Nephron progenitor cell (in vitro differentiated cells): Measurements from ENCODE around the gene KDM4B.

Source experiments
- DNase-seq: peaks from one replicate; pipeline ENCODE4 v3.0.0; 2021
- H3K27ac Mint-ChIP-seq: 2 replicates; pipeline ENCODE4 v1.8.0; 2021; ENCODE audit warnings: mild to moderate bottlenecking, moderate library complexity, mixed read lengths
- H3K27me3 Mint-ChIP-seq: 2 replicates; pipeline ENCODE4 v1.8.0; 2021; ENCODE audit warnings: mild to moderate bottlenecking, low read depth, mixed read lengths; ENCODE audit not compliant: poor library complexity
- H3K36me3 Mint-ChIP-seq: 2 replicates; pipeline ENCODE4 v1.8.0; 2021; ENCODE audit warnings: low read depth, mixed read lengths
- H3K4me1 Mint-ChIP-seq: 2 replicates; pipeline ENCODE4 v1.8.0; 2021; ENCODE audit warnings: mixed read lengths
- H3K4me3 Mint-ChIP-seq: 2 replicates; pipeline ENCODE4 v1.8.0; 2021; ENCODE audit warnings: mild to moderate bottlenecking, moderate library complexity, mixed read lengths
- H3K9me3 Mint-ChIP-seq: 2 replicates; pipeline ENCODE4 v1.8.0; 2021; ENCODE audit warnings: mild to moderate bottlenecking, moderate library complexity, mixed read lengths
- CTCF ChIP-seq: fragments of 200-600 bp; sonication (generic); IDR thresholded peaks from 2 replicates; pipeline ENCODE4 v1.5.0; 2021; ENCODE audit warnings: antibody characterized with exemption

The KDM4B gene

GRCh38 chr19:5077209-5077515 is 108.2 kb downstream of the KDM4B start:
- no peak for DNase-seq
- Mint-ChIP-seq H3K4me3 (no peak overlapping the region), H3K27me3 (no peaks in the 10 kb centered on the region), H3K9me3 (no peaks in the 10 kb centered on the region), H3K27ac (no peak overlapping the region), H3K36me3 (peaks cover 27% of the 10 kb centered on the region), H3K4me1 (peaks cover 18% of the 10 kb centered on the region)
- no peak for TF ChIP-seq CTCF

GRCh38 chr19:5078182-5078581 is 109.3 kb downstream of the KDM4B start:
- Mint-ChIP-seq H3K9me3 (no peaks in the 10 kb centered on the region), H3K36me3 (peaks cover 22% of the 10 kb centered on the region), H3K27ac (peak overlapping the region; percentile 54), H3K4me1 (peaks cover 22% of the 10 kb centered on the region), H3K27me3 (no peaks in the 10 kb centered on the region), H3K4me3 (no peak overlapping the region)
- no peak for DNase-seq
- no peak for TF ChIP-seq CTCF

GRCh38 chr19:5078666-5079065 is 109.8 kb downstream of the KDM4B start:
- Mint-ChIP-seq H3K27ac (no peak overlapping the region), H3K9me3 (no peaks in the 10 kb centered on the region), H3K27me3 (no peaks in the 10 kb centered on the region), H3K4me1 (peaks cover 26% of the 10 kb centered on the region), H3K4me3 (no peak overlapping the region), H3K36me3 (peaks cover 22% of the 10 kb centered on the region)
- TF ChIP-seq CTCF: no peak
- no peak for DNase-seq

- peak overlapping the region; percentile 32 for H3K27ac Mint-ChIP-seq
- no peak for TF ChIP-seq CTCF
- peaks cover 22% of the 10 kb centered on the region for H3K36me3 Mint-ChIP-seq
- H3K27me3 Mint-ChIP-seq: no peaks in the 10 kb centered on the region
- no peak overlapping the region for H3K4me3 Mint-ChIP-seq
- no peaks in the 10 kb centered on the region for H3K9me3 Mint-ChIP-seq
- peaks cover 30% of the 10 kb centered on the region for H3K4me1 Mint-ChIP-seq
- DNase-seq: no peak
Observed at GRCh38 chr19:5079071-5079774, 110.3 kb downstream of the KDM4B start.

GRCh38 chr19:5080030-5080654 is 111.2 kb downstream of the KDM4B start:
- Mint-ChIP-seq H3K4me1 (peaks cover 34% of the 10 kb centered on the region), H3K9me3 (no peaks in the 10 kb centered on the region), H3K36me3 (peaks cover 26% of the 10 kb centered on the region), H3K27ac (no peak overlapping the region), H3K27me3 (no peaks in the 10 kb centered on the region), H3K4me3 (no peak overlapping the region)
- no peak for TF ChIP-seq CTCF
- no peak for DNase-seq

- Mint-ChIP-seq H3K36me3 (peaks cover 26% of the 10 kb centered on the region), H3K9me3 (no peaks in the 10 kb centered on the region), H3K4me1 (peaks cover 41% of the 10 kb centered on the region), H3K27me3 (no peaks in the 10 kb centered on the region), H3K4me3 (no peak overlapping the region), H3K27ac (peak overlapping the region; percentile 57)
- DNase-seq: no peak
- TF ChIP-seq CTCF: no peak
Observed at GRCh38 chr19:5080809-5081208, 111.9 kb downstream of the KDM4B start.
